ENCODE data around the gene RNF223.

RNF223 gene

GRCh38 chr1:1073743-1074587, at the start of gene RNF223:
Gene RNF223, minus strand, starts transcription at chr1:1074306. Its CDS starts 1,740 bp downstream, at chr1:1072566.
- no peak for DNase-seq (ENCODE audit: low read depth in 2 of 2)

GRCh38 chr1:1122981-1123480, 48.9 kb upstream of the RNF223 start:
- no peak for DNase-seq (ENCODE audit: low read depth in 2 of 2)

DNA sequence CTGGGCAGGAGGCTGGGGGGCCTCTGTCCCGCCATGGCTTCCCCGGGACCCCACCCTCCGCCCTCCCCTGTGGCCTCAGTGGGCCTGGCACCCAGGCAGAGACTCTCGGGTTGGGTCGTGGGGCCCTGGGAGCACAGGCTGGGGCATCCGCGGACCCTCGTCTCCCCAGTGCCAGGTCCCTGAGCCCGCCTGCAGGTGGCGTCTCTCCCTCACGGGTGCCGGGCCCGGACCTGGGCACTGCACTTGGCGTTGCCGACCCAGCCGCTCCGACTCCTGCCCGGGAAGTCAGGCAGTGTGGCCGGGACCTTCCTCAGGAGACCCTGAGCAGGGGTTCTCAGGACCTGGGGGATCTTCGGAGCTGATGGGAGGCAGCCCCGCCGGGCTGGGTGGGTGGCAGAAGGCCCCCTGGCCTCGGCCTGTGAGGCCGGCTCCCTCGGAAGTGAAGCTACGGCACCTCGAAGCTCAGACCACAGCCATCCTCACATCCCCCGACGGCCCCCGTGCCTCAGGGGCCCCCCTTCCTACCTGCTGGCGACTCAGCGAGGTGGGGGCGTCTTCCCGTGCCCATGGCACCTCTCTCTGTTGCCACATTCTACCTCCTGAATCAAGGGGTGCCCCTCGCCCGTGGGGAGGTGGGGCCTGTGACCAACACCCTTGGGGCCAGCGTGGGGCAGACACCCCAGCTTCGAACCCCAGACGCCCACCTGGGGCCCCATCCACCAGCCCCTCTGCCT, 48.1 kb upstream of the RNF223 start:
- peak; percentile 67 to 85 for DNase-seq (ENCODE audit: low read depth in 2 of 2)

DNA sequence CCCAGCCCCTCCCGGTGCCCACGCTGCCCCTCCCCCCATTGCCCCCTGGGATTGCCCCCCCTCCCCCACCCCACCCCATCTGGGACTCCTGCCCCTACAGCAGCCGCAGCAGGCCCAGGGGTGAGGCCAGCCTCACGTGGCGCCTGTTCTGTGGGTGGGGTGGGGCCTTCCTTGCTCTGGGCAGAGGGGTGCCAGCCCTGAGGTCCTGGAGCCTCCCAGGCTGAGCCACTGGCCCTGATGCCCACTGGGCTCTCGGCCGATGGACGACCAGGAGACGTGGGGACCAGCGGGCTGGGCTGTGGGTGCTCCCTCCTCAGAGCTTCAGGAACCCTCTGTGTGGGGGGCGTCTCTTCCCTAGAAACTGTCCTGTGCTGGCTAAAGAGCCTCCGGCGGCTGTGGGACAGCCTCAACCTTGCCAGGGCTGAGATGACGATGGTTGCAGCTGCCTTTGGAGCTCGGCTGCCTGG, 47.5 kb upstream of the RNF223 start:
- no peak for DNase-seq (ENCODE audit: low read depth in 2 of 2)

GRCh38 chr1:1120866-1121591, 46.9 kb upstream of the RNF223 start:
- no peak for DNase-seq (ENCODE audit: low read depth in 2 of 2)

- DNase-seq (ENCODE audit: low read depth in 2 of 2) = no peak
Measured at GRCh38 chr1:1120096-1120495, 46.0 kb upstream of the RNF223 start.

- no peak for DNase-seq (ENCODE audit: low read depth in 2 of 2)
Measured at GRCh38 chr1:1119272-1119890, 45.3 kb upstream of the RNF223 start.

GRCh38 chr1:1118876-1119220, 44.7 kb upstream of the RNF223 start:
- DNase-seq (ENCODE audit: low read depth in 2 of 2) = no peak

- no peak for DNase-seq (ENCODE audit: low read depth in 2 of 2)
Measured at GRCh38 chr1:1118011-1118875, 44.1 kb upstream of the RNF223 start.

GRCh38 chr1:1117469-1117831, 43.3 kb upstream of the RNF223 start:
- no peak for DNase-seq (ENCODE audit: low read depth in 2 of 2)

DNA sequence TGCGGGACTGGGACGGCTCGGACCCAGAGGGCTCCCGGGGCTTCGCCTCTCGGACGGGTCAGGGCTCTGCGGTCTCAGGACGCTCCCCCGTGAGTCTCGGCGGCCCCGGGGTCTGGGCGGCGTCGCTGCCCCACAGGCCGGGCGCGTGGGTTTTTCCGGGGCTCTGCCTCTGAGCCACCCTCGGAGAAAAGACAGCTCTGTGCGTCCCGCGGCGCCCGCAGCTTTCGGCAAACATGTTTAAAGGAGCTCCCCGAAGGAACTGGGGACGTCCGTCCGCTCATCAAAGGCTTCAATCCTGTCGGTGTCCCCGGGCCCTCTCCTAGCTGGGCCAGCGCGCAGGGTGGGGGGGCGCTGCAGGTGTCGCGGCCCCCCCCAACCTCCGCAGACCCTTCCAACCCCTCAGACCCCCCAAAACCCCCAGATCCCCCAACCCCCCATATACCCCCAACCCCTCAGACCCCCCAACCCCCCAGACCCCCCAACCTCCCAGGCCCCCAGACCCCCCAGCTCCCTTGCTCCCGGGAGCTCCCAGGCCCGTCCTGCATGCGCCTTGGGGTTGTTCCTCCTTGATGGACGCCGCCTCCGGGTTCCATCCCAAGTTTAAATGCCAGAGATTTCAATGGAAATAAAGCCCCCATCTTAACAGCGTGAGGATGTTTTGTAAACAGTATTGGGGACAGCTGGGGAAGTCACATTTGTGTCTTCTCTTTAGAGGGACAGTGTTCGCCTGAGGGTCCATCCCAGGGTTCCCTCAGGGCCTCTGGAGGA, 42.8 kb upstream of the RNF223 start:
- DNase-seq (ENCODE audit: low read depth in 2 of 2) = peak in 1 of 2 donors; percentile 21

- peak; percentile 94 to 99 for DNase-seq (ENCODE audit: low read depth in 2 of 2)
Measured at GRCh38 chr1:1115786-1116700, 41.9 kb upstream of the RNF223 start, which contains the start of gene C1orf159. Gene C1orf159, minus strand, starts transcription at chr1:1116089. Its CDS starts 24,546 bp downstream, at chr1:1091543.

DNA sequence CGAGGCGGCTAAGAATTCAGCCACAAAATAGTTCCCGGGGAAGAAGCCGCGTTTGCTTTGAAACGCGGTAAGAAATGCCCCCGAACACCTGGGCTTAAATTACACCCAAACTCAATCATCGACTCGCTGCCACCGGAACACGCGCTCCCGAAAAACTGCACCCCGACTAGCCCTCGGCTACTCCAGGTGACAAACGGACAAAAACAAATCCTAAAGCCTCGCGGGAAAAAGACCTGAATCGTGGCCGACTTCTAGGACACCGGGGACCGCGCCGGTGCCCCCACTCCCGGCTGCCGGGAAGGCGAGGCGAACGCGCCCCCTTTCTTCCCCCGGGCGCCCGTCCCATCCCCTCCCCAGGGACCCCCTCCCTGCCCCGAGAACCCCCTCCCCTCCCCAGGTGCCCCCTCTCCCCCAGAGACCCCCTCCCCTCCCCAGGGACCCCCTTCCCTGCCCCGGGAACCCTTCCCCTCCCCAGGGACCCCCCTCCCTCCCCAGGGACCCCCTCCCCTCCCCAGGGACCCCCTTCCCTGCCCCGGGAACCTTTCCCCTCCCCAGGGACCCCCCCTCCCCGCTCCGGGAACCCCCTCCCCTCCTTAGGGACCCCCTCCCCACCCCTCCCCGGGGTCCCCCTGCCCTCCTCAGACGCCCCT, 41.2 kb upstream of the RNF223 start:
- no peak for DNase-seq (ENCODE audit: low read depth in 2 of 2)

DNA sequence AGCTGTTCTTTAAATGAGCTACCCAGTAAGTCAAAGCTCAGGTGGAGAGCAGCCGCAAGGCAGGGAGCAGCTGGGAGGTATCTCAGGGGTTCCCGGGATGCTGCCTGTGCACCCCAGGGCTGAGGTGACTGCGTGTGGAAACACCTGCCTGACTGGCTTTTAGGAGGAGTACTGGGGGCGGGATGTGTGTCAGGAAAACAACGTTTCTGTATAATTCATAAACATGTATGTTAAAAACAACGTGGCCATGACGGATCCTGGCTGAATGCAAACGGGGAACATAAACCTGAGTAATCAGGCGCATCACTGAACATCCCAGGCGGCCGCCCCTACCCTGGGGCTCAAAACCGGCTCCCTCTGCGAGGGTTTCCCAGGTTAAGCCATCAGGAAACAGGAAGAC, 40.3 kb upstream of the RNF223 start:
- no peak for DNase-seq (ENCODE audit: low read depth in 2 of 2)

DNA sequence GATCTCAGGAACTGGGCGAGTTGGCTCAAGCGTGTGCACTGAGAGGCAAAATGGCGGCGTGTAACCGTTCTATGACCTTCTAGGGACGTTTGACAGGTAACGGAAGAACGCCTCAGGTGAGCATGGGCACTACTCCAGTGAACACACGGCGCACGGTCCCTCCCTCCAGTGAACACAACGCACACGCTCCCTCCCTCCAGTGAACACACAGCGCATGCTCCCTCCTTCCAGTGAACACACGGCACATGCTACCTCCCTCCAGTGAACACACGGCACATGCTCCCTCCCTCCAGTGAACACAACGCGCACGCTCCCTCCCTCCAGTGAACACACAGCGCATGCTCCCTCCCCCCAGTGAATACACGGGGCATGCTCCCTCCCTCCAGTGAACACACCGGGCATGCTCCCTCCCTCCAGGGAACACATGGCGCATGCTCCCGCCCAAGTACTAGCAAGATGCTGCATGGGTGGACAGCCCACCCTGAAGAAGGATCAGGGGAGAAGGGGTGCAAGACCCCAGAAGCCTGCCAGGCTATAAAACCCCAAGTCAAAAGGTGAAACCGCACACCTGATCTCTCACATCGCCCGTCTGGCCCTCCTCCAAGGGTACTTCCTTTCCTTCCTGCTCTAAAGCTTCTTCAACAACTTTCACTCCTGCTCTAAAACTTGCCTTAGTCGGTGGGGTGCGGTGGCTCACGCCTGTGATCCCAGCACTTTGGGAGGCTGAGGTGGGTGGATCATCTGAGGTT, 38.3 kb upstream of the RNF223 start:
- DNase-seq (ENCODE audit: low read depth in 2 of 2) = no peak

DNA sequence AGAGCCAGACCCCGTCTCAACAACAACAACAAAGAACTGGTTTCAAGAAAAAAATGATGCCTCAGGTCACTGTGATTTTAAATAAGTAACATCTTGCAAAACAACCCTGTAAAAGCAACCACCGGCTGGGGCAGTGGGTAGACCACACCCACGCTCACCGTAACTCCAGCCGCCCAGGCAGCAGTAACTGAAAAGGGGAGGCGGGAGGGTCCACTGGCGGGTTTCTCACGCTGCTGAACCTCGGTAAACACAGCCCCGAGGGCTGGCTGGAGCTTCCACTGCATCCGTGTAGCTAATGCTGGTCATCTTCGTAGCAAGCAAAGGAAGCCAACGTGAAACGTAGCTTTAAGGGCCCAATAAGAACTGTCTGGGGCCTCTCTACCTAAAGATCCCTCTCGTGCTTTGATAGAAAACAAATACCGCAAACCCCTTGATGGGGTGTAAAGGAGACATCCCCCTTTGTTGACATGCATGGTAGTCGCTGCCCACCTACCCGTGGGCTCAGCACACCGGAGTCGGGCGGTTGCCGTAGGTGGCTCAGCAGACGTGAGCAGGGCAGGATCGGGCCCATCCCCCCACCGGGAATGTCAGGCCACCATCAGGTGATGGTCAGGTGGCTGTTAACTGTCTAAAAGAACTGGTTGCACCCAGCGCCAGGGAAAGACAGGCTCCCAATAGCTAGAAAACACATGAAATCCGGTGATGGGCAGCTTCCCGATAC, 37.6 kb upstream of the RNF223 start:
- no peak for DNase-seq (ENCODE audit: low read depth in 2 of 2)

DNA sequence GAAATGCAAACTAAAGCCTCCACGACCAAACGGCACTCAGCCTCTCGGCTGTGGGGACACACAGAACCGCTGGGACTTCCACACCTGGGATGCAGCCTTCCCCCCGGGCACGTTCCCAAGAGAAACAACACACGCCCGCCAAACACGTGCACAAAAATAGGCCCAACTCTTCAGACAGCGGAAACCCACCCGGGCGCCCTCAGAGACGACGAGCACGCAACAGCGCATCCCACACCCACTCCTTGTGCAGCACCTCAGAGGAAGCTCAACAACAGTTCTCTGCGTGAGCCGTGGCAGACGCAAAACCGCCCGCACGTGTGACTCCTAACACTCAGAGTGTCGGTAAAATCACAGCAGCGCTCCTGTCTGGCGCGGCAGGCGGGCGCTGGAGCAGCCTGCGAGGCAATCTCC, 36.5 kb upstream of the RNF223 start:
- DNase-seq (ENCODE audit: low read depth in 2 of 2) = no peak
